Cardiac fibroblast (primary cell): ENCODE data around the gene NRP1.

Experiments used
- DNase-seq, 2 donors: peaks; one replicate each; pipeline versions ENCODE4 v3.0.0 to v3.0.0-alpha.2; 2010; ENCODE audit warnings: low read depth in 2 of 2
- H3K4me3 ChIP-seq, 2 donors: replicated peaks in 1 of 2; 1 replicate in 1 of 2; 2 replicates in 1 of 2; pipeline ENCODE4 v1.5.1; 2011; ENCODE audit warnings: low read depth in 2 of 2, low read length in 2 of 2, mild to moderate bottlenecking in 2 of 2, moderate library complexity in 1 of 2
- CTCF ChIP-seq: IDR thresholded peaks from one replicate; pipeline ENCODE4 v1.5.1; 2011; ENCODE audit warnings: low read depth, mild to moderate bottlenecking, low read length, inconsistent platforms

The NRP1 gene

DNA sequence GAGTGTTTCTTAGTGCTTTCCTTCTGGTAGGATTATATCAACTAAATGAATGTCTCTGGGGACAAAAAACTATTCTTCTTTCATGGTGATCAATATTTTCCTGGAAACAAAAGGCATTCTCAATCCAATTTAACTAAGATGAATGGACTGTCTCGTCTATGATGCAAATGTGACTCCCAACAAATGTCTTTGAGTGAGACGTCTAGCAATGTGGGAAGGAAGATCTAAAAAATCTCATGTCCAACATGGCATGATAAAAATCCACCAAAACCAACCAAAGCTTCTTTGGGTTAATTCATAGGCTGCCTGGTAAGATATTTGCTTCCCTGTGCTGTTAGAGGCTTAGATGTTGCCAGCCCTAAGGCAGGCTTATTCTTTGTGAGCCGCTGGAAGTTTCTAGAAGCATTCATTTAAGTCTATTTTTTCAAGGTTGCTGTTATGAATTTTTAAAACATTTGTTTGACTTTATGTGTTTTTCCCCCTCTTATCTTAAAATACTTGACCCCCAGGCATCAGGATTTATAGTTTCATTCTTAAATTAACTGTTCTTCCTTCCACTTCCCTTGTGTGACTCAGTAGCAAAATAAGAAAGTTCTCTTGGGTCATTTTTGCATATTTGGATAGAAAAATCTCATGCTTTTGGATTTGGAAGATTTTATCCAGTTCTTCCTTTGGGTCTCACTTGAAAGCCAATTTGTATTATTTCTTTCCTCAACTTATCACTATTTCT, 156.3 kb downstream of the NRP1 start:
- no peak overlapping the region for H3K4me3 ChIP-seq
- no peak for DNase-seq
- TF ChIP-seq CTCF = no peak

- no peak for TF ChIP-seq CTCF
- no peak overlapping the region for H3K4me3 ChIP-seq
- DNase-seq = no peak
Measured at GRCh38 chr10:33176688-33177087, 157.8 kb downstream of the NRP1 start.

DNA sequence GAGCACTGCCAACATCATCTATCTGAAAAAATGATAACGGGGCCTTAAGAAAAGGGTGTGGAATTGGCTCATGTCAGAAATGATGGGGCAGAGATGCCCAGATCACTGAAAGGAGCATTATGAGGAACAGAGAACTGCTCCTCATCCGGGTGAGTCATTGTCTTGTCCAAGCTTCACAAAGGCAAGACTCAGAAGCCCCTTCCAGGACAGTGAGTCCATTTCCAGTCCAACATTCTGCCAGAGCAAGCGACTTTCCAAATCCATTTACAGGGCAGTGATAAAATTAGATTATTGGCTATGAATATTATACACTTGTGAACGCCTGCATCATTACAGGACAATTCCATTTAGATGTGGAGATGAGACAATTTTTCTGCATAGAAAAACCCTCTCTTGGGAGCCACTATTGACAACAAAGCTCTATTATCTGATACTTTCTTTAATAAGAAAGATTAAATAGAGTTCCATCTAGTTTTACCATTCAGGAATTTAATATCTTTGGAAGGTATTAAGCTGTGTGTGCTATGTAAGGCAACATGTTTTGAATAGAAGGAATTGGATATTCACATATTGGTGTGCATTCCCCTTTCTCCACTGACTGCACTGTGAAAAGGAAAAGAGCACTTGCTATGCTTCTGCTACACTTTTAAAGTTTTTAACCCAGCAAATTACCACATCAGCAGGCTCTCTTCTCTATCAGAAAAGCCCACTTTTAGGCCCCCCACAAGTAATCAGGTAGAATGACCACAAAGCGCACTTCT, 159.6 kb downstream of the NRP1 start:
- H3K4me3 ChIP-seq = no peak overlapping the region
- peak in 1 of 2 donors; percentile 45 for DNase-seq
- no peak for TF ChIP-seq CTCF

- DNase-seq = no peak
- no peak for TF ChIP-seq CTCF
- no peak overlapping the region for H3K4me3 ChIP-seq
Measured at GRCh38 chr10:33165911-33166310, 168.6 kb downstream of the NRP1 start.

GRCh38 chr10:33164060-33164709, 170.3 kb downstream of the NRP1 start:
- peak in 1 of 2 donors; percentile 61 for DNase-seq
- TF ChIP-seq CTCF = no peak
- H3K4me3 ChIP-seq = no peak overlapping the region

DNA sequence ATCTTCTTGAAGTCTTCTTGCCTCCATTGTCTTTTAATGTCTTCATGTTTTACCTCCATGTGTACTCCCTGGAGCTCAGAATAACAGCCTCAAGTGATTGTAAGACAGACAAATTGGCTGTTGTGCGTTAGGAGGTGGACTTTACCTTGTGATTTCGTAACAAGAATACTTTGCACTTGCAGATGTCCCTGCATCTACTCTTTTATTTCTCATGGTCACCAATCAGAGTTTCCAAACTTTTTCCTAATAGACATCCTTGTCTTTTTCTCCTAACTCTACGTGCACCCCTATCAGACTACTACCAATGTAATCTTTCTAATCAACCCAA, 172.3 kb downstream of the NRP1 start:
- no peak for TF ChIP-seq CTCF
- no peak overlapping the region for H3K4me3 ChIP-seq
- DNase-seq = no peak
